GM12878 (cell line): Measurements from ENCODE around the gene CHAMP1. TPM values are rescaled to one million over a fixed set of nuclear protein-coding genes. Genes with fewer than 3 reads are reported as not detected.

ENCODE experiments used
- microRNA-seq: library from miRNA; unstranded; fragments of <30 nt; microRNA quantifications from one replicate; pipeline ENCODE4, GENCODE V29; 2018
- polyA plus RNA-seq, 11 experiments: library from polyadenylated mRNA; depleted of rRNA in 4 of 11; unstranded in 6 of 11; stranded (reverse) in 5 of 11; fragments of >200 nt; fragmentation: Nextera tagmentation in 4 of 11; fragmentation: Illumina TruSeq in 1 of 11; extraction: Ambion mirVana in 4 of 11; extraction: Trizol in 1 of 11; gene quantifications; 1 replicate in 1 of 11; 2 replicates in 10 of 11; pipeline versions ENCODE4 v1.2.1 to v1.2.3, GENCODE V29; 2011 to 2016; ENCODE audit warnings: inconsistent platforms in 2 of 11, missing spikeins in 2 of 11, low read depth in 1 of 11
- small RNA-seq: library from RNA; depleted of rRNA; stranded (forward); fragments of <200 nt; gene quantifications from one replicate; pipeline ENCODE3, GENCODE V24; 2014
- total RNA-seq, 4 experiments: library from RNA; depleted of rRNA in 3 of 4; stranded (reverse); fragments of >200 nt in 3 of 4; fragmentation: Illumina TruSeq in 1 of 4; extraction: Trizol in 1 of 4; gene quantifications; 2 replicates each; pipeline versions ENCODE4 v1.2.1 to v1.2.3, GENCODE V29; 2013 to 2021

Gene CHAMP1
- total and polyA plus RNA-seq, 10 of the 15 experiments (the other 5 are each of a cell fraction or from before 2014, with no cell fraction given): 1.1 to 54.8 (median 23.9) TPM

Small RNA genes lying within 50 kb of the gene (microRNA-seq; reads per million reads assigned to microRNA genes)
- gene MIR4502: not detected

Small RNA genes lying within 50 kb of the gene (small RNA-seq; reads per million reads assigned to genes)
- not detected for gene MIR4502

Other genes starting within 250 kb of the CHAMP1 start
- 18.2 and 19.1 TPM in 2 replicates for gene RASA3, start 181.9 kb upstream of the CHAMP1 start, total RNA-seq (2014; rRNA removed)
- 14.6 and 16.6 TPM in 2 replicates for gene RASA3, start 181.9 kb upstream of the CHAMP1 start, total RNA-seq (2014; rRNA removed; fragmentation: Illumina TruSeq; extraction: Trizol)
- gene RASA3, start 181.9 kb upstream of the CHAMP1 start, total RNA-seq (2021): 29.4 and 33.9 TPM in 2 replicates
- gene RASA3, start 181.9 kb upstream of the CHAMP1 start, polyA plus RNA-seq (2011; rRNA removed): 10.5 and 15.0 TPM in 2 replicates
- gene RASA3, start 181.9 kb upstream of the CHAMP1 start, polyA plus RNA-seq (2014; fragmentation: Illumina TruSeq; extraction: Trizol): 13.8 and 19.8 TPM in 2 replicates
- gene RASA3, start 181.9 kb upstream of the CHAMP1 start, polyA plus RNA-seq (2014; fragmentation: Nextera tagmentation; extraction: Ambion mirVana): 1 to 10 TPM in 1 of 2 experiments, under 1 TPM in 1; 0.79 to 2.1 TPM
- gene RASA3, start 181.9 kb upstream of the CHAMP1 start, polyA plus RNA-seq (2014; rRNA removed): 28.5 and 29.0 TPM in 2 replicates
- 10 to 100 TPM; 16.5 to 18.6 TPM for gene RASA3, start 181.9 kb upstream of the CHAMP1 start, polyA plus RNA-seq (2016; fragmentation: Nextera tagmentation; extraction: Ambion mirVana)
- not detected in 2 replicates for gene CFAP97D2, start 135.2 kb upstream of the CHAMP1 start, total RNA-seq (2014; rRNA removed)
- not detected in 2 replicates for gene CFAP97D2, start 135.2 kb upstream of the CHAMP1 start, total RNA-seq (2014; rRNA removed; fragmentation: Illumina TruSeq; extraction: Trizol)
- not detected in 2 replicates for gene CFAP97D2, start 135.2 kb upstream of the CHAMP1 start, total RNA-seq (2021)
- not detected in 2 replicates for gene CFAP97D2, start 135.2 kb upstream of the CHAMP1 start, polyA plus RNA-seq (2011; rRNA removed)
- not detected in 2 replicates for gene CFAP97D2, start 135.2 kb upstream of the CHAMP1 start, polyA plus RNA-seq (2014; fragmentation: Illumina TruSeq; extraction: Trizol)
- gene CFAP97D2, start 135.2 kb upstream of the CHAMP1 start, polyA plus RNA-seq (2014; fragmentation: Nextera tagmentation; extraction: Ambion mirVana): not detected
- not detected in 2 replicates for gene CFAP97D2, start 135.2 kb upstream of the CHAMP1 start, polyA plus RNA-seq (2014; rRNA removed)
- not detected for gene CFAP97D2, start 135.2 kb upstream of the CHAMP1 start, polyA plus RNA-seq (2016; fragmentation: Nextera tagmentation; extraction: Ambion mirVana)
- 19.8 and 24.2 TPM in 2 replicates for gene CDC16, start 79.6 kb upstream of the CHAMP1 start, total RNA-seq (2014; rRNA removed)
- gene CDC16, start 79.6 kb upstream of the CHAMP1 start, total RNA-seq (2014; rRNA removed; fragmentation: Illumina TruSeq; extraction: Trizol): 33.0 and 36.5 TPM in 2 replicates
- 45.7 and 45.9 TPM in 2 replicates for gene CDC16, start 79.6 kb upstream of the CHAMP1 start, total RNA-seq (2021)
- gene CDC16, start 79.6 kb upstream of the CHAMP1 start, polyA plus RNA-seq (2011; rRNA removed): 92.9 and 118 TPM in 2 replicates
- 56.1 and 65.6 TPM in 2 replicates for gene CDC16, start 79.6 kb upstream of the CHAMP1 start, polyA plus RNA-seq (2014; fragmentation: Illumina TruSeq; extraction: Trizol)
- gene CDC16, start 79.6 kb upstream of the CHAMP1 start, polyA plus RNA-seq (2014; fragmentation: Nextera tagmentation; extraction: Ambion mirVana): 10 to 100 TPM; 15.4 to 29.6 TPM
- 44.8 and 53.6 TPM in 2 replicates for gene CDC16, start 79.6 kb upstream of the CHAMP1 start, polyA plus RNA-seq (2014; rRNA removed)
- gene CDC16, start 79.6 kb upstream of the CHAMP1 start, polyA plus RNA-seq (2016; fragmentation: Nextera tagmentation; extraction: Ambion mirVana): 10 to 100 TPM; 27.6 to 29.7 TPM
- gene UPF3A, start 32.9 kb upstream of the CHAMP1 start, total RNA-seq (2014; rRNA removed): 35.1 and 38.2 TPM in 2 replicates
- 43.5 TPM in 2 replicates for gene UPF3A, start 32.9 kb upstream of the CHAMP1 start, total RNA-seq (2014; rRNA removed; fragmentation: Illumina TruSeq; extraction: Trizol)
- 40.0 and 42.6 TPM in 2 replicates for gene UPF3A, start 32.9 kb upstream of the CHAMP1 start, total RNA-seq (2021)
- gene UPF3A, start 32.9 kb upstream of the CHAMP1 start, polyA plus RNA-seq (2011; rRNA removed): 43.1 and 56.7 TPM in 2 replicates
- 61.5 and 66.9 TPM in 2 replicates for gene UPF3A, start 32.9 kb upstream of the CHAMP1 start, polyA plus RNA-seq (2014; fragmentation: Illumina TruSeq; extraction: Trizol)
- gene UPF3A, start 32.9 kb upstream of the CHAMP1 start, polyA plus RNA-seq (2014; fragmentation: Nextera tagmentation; extraction: Ambion mirVana): 10 to 100 TPM; 18.6 to 34.4 TPM
- 47.7 and 58.6 TPM in 2 replicates for gene UPF3A, start 32.9 kb upstream of the CHAMP1 start, polyA plus RNA-seq (2014; rRNA removed)
- gene UPF3A, start 32.9 kb upstream of the CHAMP1 start, polyA plus RNA-seq (2016; fragmentation: Nextera tagmentation; extraction: Ambion mirVana): 10 to 100 TPM; 46.4 to 51.8 TPM